ENCODE measurements around the gene CKAP2L.

- TF ChIP-seq, protein P1, sequence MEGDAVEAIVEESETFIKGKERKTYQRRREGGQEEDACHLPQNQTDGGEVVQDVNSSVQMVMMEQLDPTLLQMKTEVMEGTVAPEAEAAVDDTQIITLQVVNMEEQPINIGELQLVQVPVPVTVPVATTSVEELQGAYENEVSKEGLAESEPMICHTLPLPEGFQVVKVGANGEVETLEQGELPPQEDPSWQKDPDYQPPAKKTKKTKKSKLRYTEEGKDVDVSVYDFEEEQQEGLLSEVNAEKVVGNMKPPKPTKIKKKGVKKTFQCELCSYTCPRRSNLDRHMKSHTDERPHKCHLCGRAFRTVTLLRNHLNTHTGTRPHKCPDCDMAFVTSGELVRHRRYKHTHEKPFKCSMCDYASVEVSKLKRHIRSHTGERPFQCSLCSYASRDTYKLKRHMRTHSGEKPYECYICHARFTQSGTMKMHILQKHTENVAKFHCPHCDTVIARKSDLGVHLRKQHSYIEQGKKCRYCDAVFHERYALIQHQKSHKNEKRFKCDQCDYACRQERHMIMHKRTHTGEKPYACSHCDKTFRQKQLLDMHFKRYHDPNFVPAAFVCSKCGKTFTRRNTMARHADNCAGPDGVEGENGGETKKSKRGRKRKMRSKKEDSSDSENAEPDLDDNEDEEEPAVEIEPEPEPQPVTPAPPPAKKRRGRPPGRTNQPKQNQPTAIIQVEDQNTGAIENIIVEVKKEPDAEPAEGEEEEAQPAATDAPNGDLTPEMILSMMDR (IDR thresholded peaks at IDR 0.05; ENCODE audit: low read depth, low read length): no peak
- TF ChIP-seq POLR2A (IDR thresholded peaks at IDR 0.05; ENCODE audit: extremely low read depth, insufficient read length): no peak
Observed at GRCh38 chr2:112796486-112796885, 32.1 kb upstream of the CKAP2L start.

Measured in NB4 (cell line).